GM12878 (cell line): ENCODE results near the gene KLHDC1. TPM values are rescaled to one million over a fixed set of nuclear protein-coding genes. Genes with fewer than 3 reads are reported as not detected.

Experiments used
- ATAC-seq: fragments of 200-7000 bp; cut with Tn5 transposase; 3 replicates; pipeline ENCODE4 v1.9.1; 2020; ENCODE audit warnings: mild to moderate bottlenecking, moderate library complexity
- BruUV-seq: library from RNA; stranded (reverse); fragments of 400-500 nt; replicated peaks from 2 replicates; lab custom pipeline; 2021; lab: Mats Ljungman, UMichigan
- CTCF ChIA-PET: fragments of 300-600 bp; sonication (Branson Sonifier 250); formaldehyde crosslinking; extraction: SDS; loops from one replicate; lab custom pipeline; 2021; ENCODE audit warnings: inconsistent platforms; lab: Yijun Ruan, JAX
- POLR2A ChIA-PET: fragments of 350-600 bp; formaldehyde crosslinking; extraction: SDS; loops from one replicate; lab custom pipeline; 2021; ENCODE audit warnings: inconsistent platforms; lab: Charles Lee
- RAD21 ChIA-PET: fragments of 300-600 bp; sonication (Branson Sonifier 250); formaldehyde crosslinking; loops from one replicate; lab custom pipeline; 2023; ENCODE audit warnings: antibody characterized with exemption; ENCODE audit not compliant: unreplicated experiment; lab: Charles Lee
- SMC1A ChIA-PET: fragments of 300-600 bp; sonication (Branson Sonifier 250); formaldehyde crosslinking; loops from one replicate; lab custom pipeline; 2023; ENCODE audit not compliant: unreplicated experiment, uncharacterized antibody; lab: Charles Lee
- DNase-seq: peaks from one replicate; pipeline ENCODE4 v3.0.0-alpha.2; 2011; ENCODE audit warnings: low read depth, low spot score
- FAIRE-seq: peaks from 3 replicates; lab custom pipeline; 2011; peaks lifted over from hg19 to GRCh38; lab: Jason Lieb, UNC
- H2AFZ ChIP-seq: 2 replicates; pipeline ENCODE4 v1.6.0; 2011; ENCODE audit warnings: low read depth, low read length, control low read depth; ENCODE audit not compliant: control insufficient read depth
- H3K27ac ChIP-seq: 2 replicates; pipeline ENCODE4 v1.5.1; 2011; ENCODE audit warnings: control low read depth; ENCODE audit not compliant: control insufficient read depth, insufficient read depth
- H3K27me3 ChIP-seq, 2 experiments: replicated peaks in 1 of 2; 2 replicates each; pipeline versions ENCODE4 v1.6.0 to v1.6.1; 2011; ENCODE audit warnings: low read length in 1 of 2; ENCODE audit not compliant: control insufficient read depth in 2 of 2, insufficient read depth in 2 of 2
- H3K36me3 ChIP-seq, 2 experiments: 2 replicates each; pipeline ENCODE4 v1.5.1; 2011; ENCODE audit warnings: low read length in 1 of 2; ENCODE audit not compliant: control insufficient read depth in 2 of 2, insufficient read depth in 2 of 2
- H3K4me1 ChIP-seq: 2 replicates; pipeline ENCODE4 v1.6.1; 2011; ENCODE audit warnings: mild to moderate bottlenecking, low read length, moderate library complexity, mixed read lengths; ENCODE audit not compliant: control insufficient read depth, insufficient read depth
- H3K4me2 ChIP-seq: 2 replicates; pipeline ENCODE4 v1.6.0; 2011; ENCODE audit warnings: control low read depth; ENCODE audit not compliant: control insufficient read depth, insufficient read depth
- H3K4me3 ChIP-seq: fragments of 200-600 bp; sonication (generic); 2 replicates; pipeline ENCODE4 v1.5.1; 2016
- H3K79me2 ChIP-seq: 2 replicates; pipeline ENCODE4 v1.6.0; 2011; ENCODE audit warnings: low read length; ENCODE audit not compliant: control insufficient read depth, insufficient read depth
- H3K9ac ChIP-seq: 2 replicates; pipeline ENCODE4 v1.8.0; 2011; ENCODE audit warnings: low read length, control low read depth, mixed read lengths; ENCODE audit not compliant: control insufficient read depth, insufficient read depth
- H3K9me3 ChIP-seq: replicated peaks from 3 replicates; pipeline ENCODE4 v1.5.1; 2011; ENCODE audit warnings: mild to moderate bottlenecking, low read length; ENCODE audit not compliant: control insufficient read depth, insufficient read depth
- H4K20me1 ChIP-seq: 2 replicates; pipeline ENCODE4 v1.6.0; 2011; ENCODE audit not compliant: control insufficient read depth, insufficient read depth
- BCL11A ChIP-seq: IDR thresholded peaks from 2 replicates; pipeline ENCODE4 v1.6.1; 2011; ENCODE audit warnings: low read depth, low read length
- NFXL1 ChIP-seq: fragments of 450-650 bp; IDR thresholded peaks from 2 replicates; pipeline ENCODE4 v1.6.1; 2017; ENCODE audit warnings: antibody characterized with exemption, mild to moderate bottlenecking, borderline replicate concordance
- POU2F2 ChIP-seq: IDR thresholded peaks from 3 replicates; pipeline ENCODE4 v1.6.1; 2011; ENCODE audit warnings: low read depth, mild to moderate bottlenecking, low read length, borderline replicate concordance
- ZBTB4 ChIP-seq: fragments of 450-650 bp; formaldehyde crosslinking; IDR thresholded peaks from 2 replicates; pipeline ENCODE4 v1.4.0; 2022; ENCODE audit warnings: mild to moderate bottlenecking, moderate library complexity
- ZNF207 ChIP-seq: fragments of 450-650 bp; IDR thresholded peaks from 2 replicates; pipeline ENCODE4 v1.6.1; 2014; ENCODE audit warnings: antibody characterized with exemption, mild to moderate bottlenecking, borderline replicate concordance
- ZNF274 ChIP-seq: IDR thresholded peaks from one replicate; pipeline ENCODE4 v1.8.0; 2011; ENCODE audit not compliant: insufficient read length, insufficient read depth
- in situ Hi-C: fragments of 300-500 bp; cut with MboI; formaldehyde crosslinking; loops from 9 replicates; pipeline ENCODE4 v1.14.3; 2018; ENCODE audit warnings: mixed read lengths
- intact Hi-C: fragments of 100-400 bp; cut with micrococcal nuclease; formaldehyde crosslinking; loops from one replicate; pipeline ENCODE4 v1.14.2; 2022; ENCODE audit not compliant: unreplicated experiment
- polyA plus RNA-seq, 11 experiments: library from polyadenylated mRNA; depleted of rRNA in 4 of 11; unstranded in 6 of 11; stranded (reverse) in 5 of 11; fragments of >200 nt; fragmentation: Nextera tagmentation in 4 of 11; fragmentation: Illumina TruSeq in 1 of 11; extraction: Ambion mirVana in 4 of 11; extraction: Trizol in 1 of 11; gene quantifications; 1 replicate in 1 of 11; 2 replicates in 10 of 11; pipeline versions ENCODE4 v1.2.1 to v1.2.3, GENCODE V29; 2011 to 2016; ENCODE audit warnings: inconsistent platforms in 2 of 11, missing spikeins in 2 of 11, low read depth in 1 of 11
- total RNA-seq, 4 experiments: library from RNA; depleted of rRNA in 3 of 4; stranded (reverse); fragments of >200 nt in 3 of 4; fragmentation: Illumina TruSeq in 1 of 4; extraction: Trizol in 1 of 4; gene quantifications; 2 replicates each; pipeline versions ENCODE4 v1.2.1 to v1.2.3, GENCODE V29; 2013 to 2021

KLHDC1 gene
- total and polyA plus RNA-seq, 10 of the 15 experiments (the other 5 are each of a cell fraction or from before 2014, with no cell fraction given): 0.22 to 0.98 (median 0.55) TPM

GRCh38 chr14:49659526-49660455 lies 33.1 kb upstream of the KLHDC1 start (continued):
- no peak for TF ChIP-seq ZBTB4
- TF ChIP-seq NFXL1: no peak
- no peak for TF ChIP-seq POU2F2
- no peak for TF ChIP-seq BCL11A
- TF ChIP-seq, all 136 proteins: peak for 0

GRCh38 chr14:49670475-49670874 lies 22.4 kb upstream of the KLHDC1 start:
- Histone ChIP-seq H3K4me1 (no peaks in the 10 kb centered on the region), H3K4me2 (no peak overlapping the region), H3K27me3 (no peaks in the 10 kb centered on the region), H3K9me3 (no peaks in the 10 kb centered on the region), H3K36me3 (peaks cover 2 to 3% of the 10 kb centered on the region in 2 experiments; a peak in 2 of 4 replicates), H2AFZ (no peak overlapping the region), H4K20me1 (no peaks in the 10 kb centered on the region), H3K79me2 (no peaks in the 10 kb centered on the region), H3K4me3 (no peak overlapping the region), H3K27ac (no peak overlapping the region), H3K9ac (no peak overlapping the region)
- intact Hi-C loops (no loop called here), in situ Hi-C loops (no loop called here)
- CTCF ChIA-PET: interaction anchor here (0.6 kb wide), 1 partner anchor 599 kb away, joined by 3 read pairs; no protein-coding TSS in a partner anchor
- DNase-seq (no peak), ATAC-seq (no peak), FAIRE-seq (no peak)
- RAD21 ChIA-PET: no interaction called here
- BruUV-seq: no TSS peak
- POLR2A ChIA-PET: no interaction called here
- SMC1A ChIA-PET: interaction anchor here (1.2 kb wide), 1 partner anchor 15 kb away, joined by 3 read pairs; no protein-coding TSS in a partner anchor
- no peak for TF ChIP-seq ZNF274
- no peak for TF ChIP-seq ZNF207
- TF ChIP-seq ZBTB4: no peak
